ENCODE data around the gene DIP2C.

Gene DIP2C, protein sequence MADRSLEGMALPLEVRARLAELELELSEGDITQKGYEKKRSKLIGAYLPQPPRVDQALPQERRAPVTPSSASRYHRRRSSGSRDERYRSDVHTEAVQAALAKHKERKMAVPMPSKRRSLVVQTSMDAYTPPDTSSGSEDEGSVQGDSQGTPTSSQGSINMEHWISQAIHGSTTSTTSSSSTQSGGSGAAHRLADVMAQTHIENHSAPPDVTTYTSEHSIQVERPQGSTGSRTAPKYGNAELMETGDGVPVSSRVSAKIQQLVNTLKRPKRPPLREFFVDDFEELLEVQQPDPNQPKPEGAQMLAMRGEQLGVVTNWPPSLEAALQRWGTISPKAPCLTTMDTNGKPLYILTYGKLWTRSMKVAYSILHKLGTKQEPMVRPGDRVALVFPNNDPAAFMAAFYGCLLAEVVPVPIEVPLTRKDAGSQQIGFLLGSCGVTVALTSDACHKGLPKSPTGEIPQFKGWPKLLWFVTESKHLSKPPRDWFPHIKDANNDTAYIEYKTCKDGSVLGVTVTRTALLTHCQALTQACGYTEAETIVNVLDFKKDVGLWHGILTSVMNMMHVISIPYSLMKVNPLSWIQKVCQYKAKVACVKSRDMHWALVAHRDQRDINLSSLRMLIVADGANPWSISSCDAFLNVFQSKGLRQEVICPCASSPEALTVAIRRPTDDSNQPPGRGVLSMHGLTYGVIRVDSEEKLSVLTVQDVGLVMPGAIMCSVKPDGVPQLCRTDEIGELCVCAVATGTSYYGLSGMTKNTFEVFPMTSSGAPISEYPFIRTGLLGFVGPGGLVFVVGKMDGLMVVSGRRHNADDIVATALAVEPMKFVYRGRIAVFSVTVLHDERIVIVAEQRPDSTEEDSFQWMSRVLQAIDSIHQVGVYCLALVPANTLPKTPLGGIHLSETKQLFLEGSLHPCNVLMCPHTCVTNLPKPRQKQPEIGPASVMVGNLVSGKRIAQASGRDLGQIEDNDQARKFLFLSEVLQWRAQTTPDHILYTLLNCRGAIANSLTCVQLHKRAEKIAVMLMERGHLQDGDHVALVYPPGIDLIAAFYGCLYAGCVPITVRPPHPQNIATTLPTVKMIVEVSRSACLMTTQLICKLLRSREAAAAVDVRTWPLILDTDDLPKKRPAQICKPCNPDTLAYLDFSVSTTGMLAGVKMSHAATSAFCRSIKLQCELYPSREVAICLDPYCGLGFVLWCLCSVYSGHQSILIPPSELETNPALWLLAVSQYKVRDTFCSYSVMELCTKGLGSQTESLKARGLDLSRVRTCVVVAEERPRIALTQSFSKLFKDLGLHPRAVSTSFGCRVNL (N-terminal part only)

DNA sequence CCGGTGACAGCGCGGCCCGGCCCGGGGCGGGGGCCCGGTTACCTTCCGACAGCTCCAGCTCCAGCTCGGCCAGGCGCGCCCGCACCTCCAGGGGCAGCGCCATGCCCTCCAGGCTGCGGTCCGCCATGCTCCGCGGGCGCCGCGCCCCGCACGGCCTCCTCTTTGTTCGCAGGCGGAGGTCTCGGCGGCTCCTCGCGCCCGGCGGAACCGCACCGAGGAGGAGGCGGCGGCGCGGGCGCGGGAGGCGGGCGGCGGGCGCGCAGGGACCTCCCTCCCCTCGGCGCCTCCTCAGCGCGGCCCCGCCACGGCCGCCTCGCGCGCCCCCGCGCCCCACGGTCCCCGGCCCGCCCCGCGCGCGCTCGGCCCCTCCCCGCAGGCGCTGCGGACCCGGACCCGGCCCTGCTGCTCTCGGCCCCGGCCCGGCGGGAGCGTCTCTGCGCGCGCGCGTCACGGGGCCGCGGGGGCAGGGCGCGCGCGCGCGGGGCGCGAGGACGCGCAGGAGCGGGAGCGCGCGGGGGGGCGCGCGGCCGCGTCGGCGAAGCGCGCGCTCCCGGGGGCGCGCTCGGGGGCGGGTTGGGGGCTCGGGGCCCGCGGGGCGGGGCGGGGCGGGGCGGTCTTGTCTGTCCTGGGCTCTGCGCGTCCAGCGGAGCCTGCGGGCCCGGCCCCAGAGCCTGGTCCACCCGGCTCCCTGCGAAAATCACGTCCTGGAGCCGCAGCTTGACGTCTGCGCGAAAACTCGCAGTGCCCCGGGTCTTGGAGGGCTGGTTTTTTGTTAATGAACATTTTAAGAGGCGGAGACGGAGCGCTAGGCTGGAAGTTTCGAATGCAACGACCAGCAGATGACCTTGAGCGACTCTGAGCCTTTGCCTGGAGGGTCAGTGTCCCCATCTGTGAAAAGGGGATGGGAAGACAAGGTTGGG, at the start of gene DIP2C:
DIP2C (minus strand) TSS at position 217 of the 920 bp plus-strand sequence; CDS start at position 127, 90 bp downstream.
- Mint-ChIP-seq H3K36me3 (no peaks in the 10 kb centered on the region), H3K4me1 (ENCODE audit: low read depth) (peaks cover 7% of the 10 kb centered on the region), H3K27ac (no peak within 1 kb of the TSS), H3K27me3 (peaks cover 31% of the 10 kb centered on the region), H3K4me3 (peak within 1 kb of the TSS; percentile 72), H3K9me3 (ENCODE audit: low read depth) (no peaks in the 10 kb centered on the region)

DNA sequence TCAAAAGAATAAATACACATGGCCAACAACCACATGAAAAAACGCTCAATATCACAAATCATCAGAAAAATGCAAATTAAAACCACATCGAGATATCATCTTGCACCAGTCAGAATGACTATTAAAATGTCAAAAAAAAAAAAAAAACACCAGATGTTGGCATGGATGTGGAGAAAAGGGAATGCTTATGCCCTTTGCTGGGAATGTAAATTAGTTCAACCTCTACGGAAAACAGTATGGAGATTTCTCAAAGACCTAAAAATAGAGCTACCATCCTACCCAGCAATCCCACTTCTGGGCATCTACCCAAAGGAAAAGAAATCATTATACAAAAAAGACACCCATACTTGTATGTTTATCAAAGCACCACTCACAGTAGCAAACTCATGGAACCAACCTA, 45.0 kb upstream of the DIP2C start:
- Mint-ChIP-seq H3K36me3 (no peaks in the 10 kb centered on the region), H3K27ac (no peak overlapping the region), H3K9me3 (ENCODE audit: low read depth) (no peaks in the 10 kb centered on the region), H3K4me1 (ENCODE audit: low read depth) (no peaks in the 10 kb centered on the region), H3K4me3 (no peak overlapping the region), H3K27me3 (peaks cover 2% of the 10 kb centered on the region)

DNA sequence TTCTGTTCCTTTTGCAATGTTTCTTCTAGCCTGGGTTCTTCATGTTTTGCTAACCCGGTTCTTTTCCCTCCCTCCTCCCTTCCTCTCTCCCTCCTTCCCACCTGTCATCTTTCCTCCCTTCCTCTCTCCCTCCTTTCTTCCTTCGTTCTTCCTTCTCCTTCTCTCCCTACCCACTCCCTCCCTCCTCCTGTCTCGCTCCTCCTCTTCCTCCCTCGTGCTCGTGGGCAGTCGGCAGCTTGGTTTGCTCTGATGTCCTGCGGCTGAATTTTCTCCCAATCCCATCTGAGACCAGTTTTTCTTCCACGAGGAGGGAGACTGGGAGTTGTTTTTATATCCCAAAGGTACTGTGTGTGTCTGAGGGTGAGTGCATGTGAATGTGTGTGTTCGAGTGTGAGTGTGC, 43.6 kb upstream of the DIP2C start:
- H3K27ac Mint-ChIP-seq: no peak overlapping the region
- no peaks in the 10 kb centered on the region for H3K36me3 Mint-ChIP-seq
- no peak overlapping the region for H3K4me3 Mint-ChIP-seq
- H3K9me3 Mint-ChIP-seq (ENCODE audit: low read depth): no peaks in the 10 kb centered on the region
- no peaks in the 10 kb centered on the region for H3K4me1 Mint-ChIP-seq (ENCODE audit: low read depth)
- peaks cover 2% of the 10 kb centered on the region for H3K27me3 Mint-ChIP-seq

DNA sequence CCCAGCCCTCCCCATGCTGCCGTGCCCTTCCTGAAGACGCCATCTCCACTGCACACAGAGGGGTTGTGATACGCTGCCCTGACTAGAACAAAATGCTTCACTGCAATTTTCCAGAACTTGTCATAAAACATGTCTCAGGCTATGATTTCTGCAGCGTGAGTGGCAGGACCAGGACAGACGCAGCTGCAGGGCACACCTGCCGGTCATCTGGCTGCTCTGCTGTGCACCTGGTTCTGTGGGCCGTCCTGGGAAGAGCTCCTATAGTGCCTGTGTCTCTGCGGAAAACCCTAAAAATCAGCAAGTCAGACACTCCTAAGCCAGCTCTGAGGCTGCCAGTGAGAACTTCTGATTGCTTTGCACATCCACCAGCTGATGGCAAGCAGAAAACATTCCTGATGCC, 39.7 kb upstream of the DIP2C start:
- peaks cover 2% of the 10 kb centered on the region for H3K27me3 Mint-ChIP-seq
- no peaks in the 10 kb centered on the region for H3K9me3 Mint-ChIP-seq (ENCODE audit: low read depth)
- no peaks in the 10 kb centered on the region for H3K4me1 Mint-ChIP-seq (ENCODE audit: low read depth)
- no peak overlapping the region for H3K4me3 Mint-ChIP-seq
- H3K27ac Mint-ChIP-seq: no peak overlapping the region
- no peaks in the 10 kb centered on the region for H3K36me3 Mint-ChIP-seq

DNA sequence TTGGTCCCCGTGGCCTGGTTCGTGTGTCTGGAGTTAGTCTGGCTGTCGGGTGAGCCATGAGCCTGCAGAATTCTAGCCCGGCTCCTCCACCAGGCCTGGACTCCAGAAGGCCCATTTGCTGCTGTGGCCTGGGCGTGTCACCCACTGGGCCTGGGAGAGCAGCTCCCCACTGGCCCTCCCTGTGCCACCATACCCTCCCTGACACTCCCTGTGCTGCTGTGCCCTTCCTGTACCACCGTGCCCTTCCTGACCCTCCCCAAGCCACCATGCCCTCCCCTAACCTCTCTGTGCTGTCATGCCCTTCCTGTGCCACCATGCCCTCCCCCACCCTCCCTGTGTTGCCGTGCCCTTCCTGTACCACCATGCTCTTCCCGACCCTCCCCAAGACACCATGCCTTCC, 39.1 kb upstream of the DIP2C start:
- no peak overlapping the region for H3K27ac Mint-ChIP-seq
- H3K4me3 Mint-ChIP-seq: no peak overlapping the region
- no peaks in the 10 kb centered on the region for H3K9me3 Mint-ChIP-seq (ENCODE audit: low read depth)
- H3K4me1 Mint-ChIP-seq (ENCODE audit: low read depth): no peaks in the 10 kb centered on the region
- H3K36me3 Mint-ChIP-seq: no peaks in the 10 kb centered on the region
- H3K27me3 Mint-ChIP-seq: peaks cover 2% of the 10 kb centered on the region

DNA sequence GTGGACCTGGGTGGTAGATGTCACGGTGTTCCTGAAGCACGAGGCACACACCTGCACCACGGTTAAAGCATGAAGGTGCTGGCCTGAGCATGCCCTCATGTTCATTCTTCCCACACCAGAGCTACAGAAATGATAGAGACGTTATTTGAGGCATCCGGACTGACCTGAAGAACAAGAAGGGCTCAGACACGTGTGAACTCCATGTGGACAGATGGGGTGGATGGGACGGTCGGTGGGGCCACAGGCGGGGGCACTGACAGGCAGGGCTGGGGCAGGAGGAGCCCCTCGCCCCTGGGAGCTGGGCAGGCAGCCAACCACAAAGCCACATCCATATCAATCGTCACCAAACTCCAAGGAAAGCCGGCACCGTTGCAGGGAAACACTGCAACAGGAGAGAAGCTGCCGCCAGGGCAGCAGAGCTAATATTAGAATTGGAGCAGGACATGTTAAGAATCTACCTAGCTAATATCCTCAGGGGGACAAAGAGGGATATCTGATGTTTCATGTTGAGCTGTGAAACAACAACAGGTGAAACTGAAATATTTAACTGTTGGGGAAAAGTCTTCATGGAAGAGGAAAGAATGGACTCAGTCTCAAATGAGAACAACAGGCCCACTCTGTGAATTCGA, 37.8 kb upstream of the DIP2C start:
- no peaks in the 10 kb centered on the region for H3K4me1 Mint-ChIP-seq (ENCODE audit: low read depth)
- H3K27ac Mint-ChIP-seq: no peak overlapping the region
- H3K9me3 Mint-ChIP-seq (ENCODE audit: low read depth): no peaks in the 10 kb centered on the region
- H3K36me3 Mint-ChIP-seq: no peaks in the 10 kb centered on the region
- peaks cover 2% of the 10 kb centered on the region for H3K27me3 Mint-ChIP-seq
- H3K4me3 Mint-ChIP-seq: no peak overlapping the region

DNA sequence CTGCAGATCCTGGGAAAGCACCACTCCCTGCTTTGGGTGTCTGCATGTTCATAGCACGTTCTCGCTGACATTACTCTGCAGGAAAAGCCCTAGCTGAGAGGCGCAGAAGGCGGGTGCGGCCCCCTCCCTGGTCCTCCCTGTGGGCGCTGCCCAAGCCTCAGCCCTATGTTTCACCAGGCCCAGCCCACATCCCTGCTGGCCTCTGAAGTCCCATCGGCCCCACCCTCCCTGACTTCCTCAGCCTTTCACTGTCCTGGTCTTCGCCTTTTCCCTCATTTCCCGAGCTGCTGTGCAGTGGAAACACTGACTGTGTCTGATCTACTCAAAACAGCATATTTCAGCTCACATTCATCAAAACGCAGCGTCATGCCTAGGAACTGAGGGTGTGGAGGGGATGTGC, 36.3 kb upstream of the DIP2C start:
- Mint-ChIP-seq H3K4me3 (no peak overlapping the region), H3K4me1 (ENCODE audit: low read depth) (no peaks in the 10 kb centered on the region), H3K27ac (no peak overlapping the region)

DNA sequence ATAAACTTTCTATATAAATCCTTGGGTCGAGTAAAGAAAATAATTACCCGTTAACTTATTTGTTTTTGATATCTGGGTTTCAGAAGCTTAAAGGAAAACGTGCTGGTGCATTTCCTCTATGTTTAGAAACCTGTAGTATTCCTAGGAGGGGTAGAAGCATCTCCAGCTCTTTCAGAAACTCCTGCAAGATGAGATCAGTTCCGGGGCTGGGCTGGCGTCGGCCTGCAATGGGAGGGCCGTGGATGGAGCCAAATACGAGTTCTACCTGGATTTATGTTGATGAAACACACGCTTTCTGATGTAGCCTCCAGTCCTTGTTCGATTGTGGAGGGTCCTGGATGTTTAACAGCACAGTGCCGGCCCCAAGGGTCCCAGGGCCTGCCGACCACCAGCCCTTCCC, 35.8 kb upstream of the DIP2C start:
- Mint-ChIP-seq H3K27me3 (peaks cover 3% of the 10 kb centered on the region), H3K4me3 (no peak overlapping the region), H3K9me3 (ENCODE audit: low read depth) (no peaks in the 10 kb centered on the region), H3K36me3 (no peaks in the 10 kb centered on the region), H3K4me1 (ENCODE audit: low read depth) (no peaks in the 10 kb centered on the region), H3K27ac (no peak overlapping the region)

More for the DNA sequence above, 36.3 kb upstream of the DIP2C start:
- Mint-ChIP-seq H3K36me3 (no peaks in the 10 kb centered on the region), H3K9me3 (ENCODE audit: low read depth) (no peaks in the 10 kb centered on the region), H3K27me3 (peaks cover 2% of the 10 kb centered on the region)

DNA sequence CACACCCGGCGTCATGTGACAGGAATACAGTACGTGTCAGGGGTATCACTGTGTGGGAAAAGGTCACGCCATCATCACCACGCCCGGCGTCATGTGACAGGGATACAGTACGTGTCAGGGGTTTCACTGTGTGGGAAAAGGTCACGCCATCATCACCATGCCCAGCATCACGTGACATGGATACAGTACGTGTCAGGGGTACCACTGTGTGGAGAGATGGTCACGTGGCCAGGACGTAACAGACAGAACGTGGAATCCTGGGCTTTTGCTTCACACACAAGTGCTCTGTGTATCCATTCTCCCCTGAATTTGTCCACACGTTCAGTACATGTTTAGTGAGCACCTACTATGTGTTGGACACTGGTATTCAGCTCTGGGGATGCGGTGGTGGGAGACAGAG, 34.5 kb upstream of the DIP2C start:
- Mint-ChIP-seq H3K27ac (no peak overlapping the region), H3K27me3 (peaks cover 2% of the 10 kb centered on the region)

DNA sequence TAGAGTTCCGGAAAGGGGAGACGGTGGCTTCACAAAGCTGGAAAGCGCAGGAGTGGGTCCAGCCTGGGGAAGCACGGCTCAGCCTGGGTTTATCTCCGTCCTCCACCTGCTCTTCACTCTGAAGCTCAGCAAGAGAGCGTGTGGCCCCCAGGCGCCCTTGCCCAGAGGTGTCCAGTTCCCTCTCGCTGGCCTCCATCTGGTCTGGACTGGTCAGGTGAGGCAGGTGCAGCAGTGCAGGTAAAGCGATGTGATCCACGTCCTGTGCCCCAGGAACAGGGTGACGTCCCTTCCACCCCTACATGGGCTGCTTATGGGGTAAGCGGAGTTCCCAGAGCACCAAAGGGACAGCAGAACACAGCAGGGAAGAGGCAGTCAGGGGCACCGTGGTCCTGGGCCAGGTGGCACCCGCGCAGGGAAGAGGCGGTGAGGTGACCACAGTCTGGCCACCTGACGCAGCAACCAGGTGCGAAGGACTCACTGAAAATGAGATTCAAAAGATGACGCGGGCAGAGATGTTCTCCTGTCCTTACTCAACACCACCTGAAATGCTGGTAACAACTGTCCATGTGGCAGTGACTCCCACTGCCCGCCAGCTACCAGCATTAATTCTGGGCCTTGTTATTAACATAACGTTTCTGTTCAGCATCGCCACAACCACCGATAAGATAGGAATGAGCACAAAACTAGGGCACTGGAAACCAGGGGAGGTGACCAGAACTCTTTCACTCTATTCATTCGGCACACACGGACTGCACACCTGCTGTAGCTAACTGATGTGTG, 33.0 kb upstream of the DIP2C start:
- no peak overlapping the region for H3K27ac Mint-ChIP-seq
- H3K9me3 Mint-ChIP-seq (ENCODE audit: low read depth): no peaks in the 10 kb centered on the region
- H3K27me3 Mint-ChIP-seq: peaks cover 2% of the 10 kb centered on the region
- H3K36me3 Mint-ChIP-seq: no peaks in the 10 kb centered on the region
- H3K4me3 Mint-ChIP-seq: no peak overlapping the region
- no peaks in the 10 kb centered on the region for H3K4me1 Mint-ChIP-seq (ENCODE audit: low read depth)

More for the DNA sequence above, 34.5 kb upstream of the DIP2C start:
- H3K9me3 Mint-ChIP-seq (ENCODE audit: low read depth): no peaks in the 10 kb centered on the region
- H3K4me1 Mint-ChIP-seq (ENCODE audit: low read depth): no peaks in the 10 kb centered on the region
- no peaks in the 10 kb centered on the region for H3K36me3 Mint-ChIP-seq
- H3K4me3 Mint-ChIP-seq: no peak overlapping the region

DNA sequence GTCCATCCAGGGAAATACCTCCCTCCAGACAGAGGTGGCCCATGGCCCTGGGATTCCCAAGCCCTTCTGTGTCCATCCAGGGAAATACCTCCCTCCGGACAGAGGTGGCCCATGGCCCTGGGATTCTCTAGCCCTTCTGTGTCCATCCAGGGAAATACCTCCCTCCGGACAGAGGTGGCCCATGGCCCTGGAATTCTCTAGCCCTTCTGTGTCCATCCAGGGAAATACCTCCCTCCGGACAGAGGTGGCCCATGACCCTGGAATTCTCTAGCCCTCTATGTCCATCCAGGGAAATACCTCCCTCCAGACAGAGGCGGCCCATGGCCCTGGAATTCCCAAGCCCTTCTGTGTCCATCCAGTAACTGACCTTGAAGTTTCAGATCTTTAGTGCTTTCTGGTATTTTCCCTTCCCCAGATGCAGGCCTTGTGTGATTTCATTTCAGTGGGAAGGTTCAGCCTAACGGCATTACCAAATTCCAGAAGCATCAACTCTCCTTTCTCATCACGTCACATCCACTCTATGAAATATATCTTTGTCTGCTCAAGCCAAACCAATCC, 28.8 kb upstream of the DIP2C start:
- Mint-ChIP-seq H3K27me3 (peaks cover 8% of the 10 kb centered on the region), H3K27ac (no peak overlapping the region)

DNA sequence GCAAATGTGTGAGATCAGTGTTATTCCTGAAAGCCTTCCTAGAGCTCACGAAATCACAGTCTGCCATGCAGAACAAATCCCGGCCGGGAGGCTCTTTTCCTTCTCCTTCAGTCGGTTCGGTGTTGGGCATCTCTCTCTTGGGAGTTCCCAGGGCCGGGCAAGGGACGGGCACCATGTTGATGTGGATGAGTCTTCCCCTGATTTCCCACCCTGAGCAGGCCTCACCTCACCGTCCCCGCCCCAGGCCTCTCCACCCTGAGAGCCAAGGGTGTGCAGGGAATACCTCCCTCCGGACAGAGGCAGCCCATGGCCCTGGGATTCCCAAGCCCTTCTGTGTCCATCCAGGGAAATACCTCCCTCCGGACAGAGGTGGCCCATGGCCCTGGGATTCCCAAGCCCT, 28.0 kb upstream of the DIP2C start:
- Mint-ChIP-seq H3K27me3 (peaks cover 8% of the 10 kb centered on the region), H3K4me1 (ENCODE audit: low read depth) (no peaks in the 10 kb centered on the region), H3K27ac (no peak overlapping the region), H3K4me3 (no peak overlapping the region), H3K9me3 (ENCODE audit: low read depth) (peaks cover 10% of the 10 kb centered on the region), H3K36me3 (peaks cover 4% of the 10 kb centered on the region)

More for the DNA sequence above, 28.8 kb upstream of the DIP2C start:
- no peaks in the 10 kb centered on the region for H3K4me1 Mint-ChIP-seq (ENCODE audit: low read depth)
- peaks cover 10% of the 10 kb centered on the region for H3K9me3 Mint-ChIP-seq (ENCODE audit: low read depth)
- peaks cover 4% of the 10 kb centered on the region for H3K36me3 Mint-ChIP-seq
- H3K4me3 Mint-ChIP-seq: no peak overlapping the region

DNA sequence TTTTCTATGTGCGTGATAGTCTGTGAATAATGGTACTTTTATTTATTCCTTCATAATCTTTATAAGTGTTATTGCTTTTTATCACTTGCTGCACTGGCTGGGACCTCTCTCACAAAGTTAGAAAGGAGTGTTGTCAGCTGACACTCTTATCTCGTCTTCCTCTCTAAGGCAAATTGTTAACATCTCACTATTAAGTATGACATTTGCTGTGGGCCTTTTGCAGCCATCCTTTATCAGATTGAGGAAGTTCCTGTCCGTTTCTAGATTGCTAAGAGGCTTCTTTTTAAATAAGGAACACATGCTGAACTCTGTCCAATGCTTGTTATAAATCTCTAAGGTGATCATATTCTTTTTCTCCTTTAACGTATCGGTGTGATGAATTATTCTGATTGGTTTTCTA, 27.4 kb upstream of the DIP2C start:
- H3K4me1 Mint-ChIP-seq (ENCODE audit: low read depth): no peaks in the 10 kb centered on the region
- peaks cover 8% of the 10 kb centered on the region for H3K27me3 Mint-ChIP-seq
- no peak overlapping the region for H3K4me3 Mint-ChIP-seq
- H3K9me3 Mint-ChIP-seq (ENCODE audit: low read depth): peaks cover 10% of the 10 kb centered on the region
- no peak overlapping the region for H3K27ac Mint-ChIP-seq
- H3K36me3 Mint-ChIP-seq: peaks cover 4% of the 10 kb centered on the region
